Measurements from ENCODE around the gene STYXL2. TPM values are rescaled to one million over a fixed set of nuclear protein-coding genes. Genes with fewer than 3 reads are reported as not detected.

The STYXL2 gene
- total and polyA plus RNA-seq, 2 donors (not counting 3 experiments of a cell fraction or from before 2014, with no cell fraction given), result not detected

DNA sequence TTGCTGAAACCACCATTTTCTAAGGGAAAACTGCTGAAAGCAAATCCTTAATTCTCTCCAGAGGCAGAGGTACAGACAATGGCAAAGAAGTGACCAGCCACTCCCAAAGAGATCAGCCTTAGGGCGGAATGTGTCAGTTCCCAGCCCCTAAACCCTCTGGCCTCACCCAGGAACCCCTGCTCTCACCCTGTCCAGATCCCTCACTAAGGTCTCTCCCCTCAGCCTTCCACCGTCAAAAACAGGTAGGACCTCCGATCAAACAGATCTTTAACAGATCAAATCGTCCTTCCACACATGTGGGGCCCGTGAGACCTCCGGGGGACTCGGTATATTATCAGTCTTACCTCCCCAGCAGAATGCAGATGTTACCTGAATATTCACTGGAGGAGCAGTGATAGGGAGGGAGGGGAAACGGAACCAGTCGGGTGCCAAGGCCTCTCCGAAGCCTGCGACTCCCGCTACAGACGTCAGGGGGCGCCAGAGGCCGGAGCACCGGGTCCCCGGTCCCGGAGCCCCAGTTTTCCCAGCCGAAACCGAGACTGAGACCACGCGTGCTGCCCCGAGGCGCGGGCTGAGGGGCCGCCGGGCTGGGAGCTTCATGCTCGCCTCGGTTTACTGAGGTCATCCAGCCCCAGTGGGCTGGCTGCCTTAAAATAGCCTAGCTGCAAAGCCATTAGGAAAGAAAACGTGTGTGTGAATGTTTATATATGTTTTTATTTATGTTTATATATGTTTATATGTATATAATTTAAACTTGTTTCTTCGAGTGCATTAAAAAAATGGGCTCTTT is 27.3 kb upstream of the STYXL2 start:
- FAIRE-seq (peak; percentile 74), DNase-seq (ENCODE audit: low read depth, low spot score) (peak; percentile 43)
- POLR2A ChIA-PET, result no interaction called here
- H3K9ac ChIP-seq (replicated peaks; ENCODE audit: extremely low read depth, insufficient read depth, low read length), result no peak overlapping the region
- no peaks in the 10 kb centered on the region for H3K9me1 ChIP-seq (replicated peaks; ENCODE audit: control insufficient read depth, extremely low read depth, insufficient read depth, low read length)
- CTCF ChIA-PET, result interaction anchor here (0.7 to 12.6 kb wide), 22 partner anchors 8 to 492 kb away, joined by 3 to 509 read pairs (median 4); partner anchors contain the start of genes CREG1 and POU2F1
- H3K9me3 ChIP-seq (replicated peaks; ENCODE audit: control insufficient read depth, insufficient read depth, low read length), result no peaks in the 10 kb centered on the region
- H3K4me2 ChIP-seq (ENCODE audit: insufficient read depth, low read length), result peak overlapping the region; percentile 59
- H3K27ac ChIP-seq (ENCODE audit: insufficient read depth, low read depth, low read length), result no peak overlapping the region
- H4K20me1 ChIP-seq (replicated peaks; ENCODE audit: control insufficient read depth, extremely low read depth, insufficient read depth, low read length), result no peaks in the 10 kb centered on the region
- H3K4me1 ChIP-seq (ENCODE audit: control insufficient read depth, extremely low read depth, insufficient read depth, low read length), result no peaks in the 10 kb centered on the region
- H3K4me3 ChIP-seq (replicated peaks in 1 of 3; ENCODE audit: insufficient read depth in 1 of 3, low read depth in 1 of 3, low read length in 3 of 3), result no peak overlapping the region
- no peaks in the 10 kb centered on the region for H3K36me3 ChIP-seq (ENCODE audit: control insufficient read depth in 2 of 2, extremely low read depth in 1 of 2, insufficient read depth in 2 of 2, low read length in 2 of 2)
- H3K79me2 ChIP-seq (ENCODE audit: control insufficient read depth, insufficient read depth, low read length), result no peaks in the 10 kb centered on the region
- no TSS peak for BruUV-seq (replicated peaks)
- H2AFZ ChIP-seq (ENCODE audit: low read depth, low read length), result peak overlapping the region; percentile 65
- dilution Hi-C loops (cut with MboI; ENCODE audit: extremely low pct_ligation_motif_present, low sequenced_read_pairs), result no loop called here
- peaks cover 0 to 9% of the 10 kb centered on the region in 2 experiments for H3K27me3 ChIP-seq (ENCODE audit: control insufficient read depth in 2 of 2, insufficient read depth in 2 of 2, low read length in 2 of 2)
- intact Hi-C loops (cut with micrococcal nuclease), result loop anchor here (1.0 to 5.0 kb wide), 7 partner anchors 56 to 621 kb away; partner anchors contain the start of gene POU2F1
- TF ChIP-seq EZH2 (IDR thresholded peaks at IDR 0.05; ENCODE audit: borderline replicate concordance, low read depth, low read length, severe bottlenecking) (peak; percentile 49), GATA2 (IDR thresholded peaks at IDR 0.05; ENCODE audit: insufficient read depth, insufficient read length, low read depth, low read length) (no peak), POLR2A (IDR thresholded peaks at IDR 0.05; ENCODE audit: low read depth, low read length) (no peak)
- TF ChIP-seq, protein P1, sequence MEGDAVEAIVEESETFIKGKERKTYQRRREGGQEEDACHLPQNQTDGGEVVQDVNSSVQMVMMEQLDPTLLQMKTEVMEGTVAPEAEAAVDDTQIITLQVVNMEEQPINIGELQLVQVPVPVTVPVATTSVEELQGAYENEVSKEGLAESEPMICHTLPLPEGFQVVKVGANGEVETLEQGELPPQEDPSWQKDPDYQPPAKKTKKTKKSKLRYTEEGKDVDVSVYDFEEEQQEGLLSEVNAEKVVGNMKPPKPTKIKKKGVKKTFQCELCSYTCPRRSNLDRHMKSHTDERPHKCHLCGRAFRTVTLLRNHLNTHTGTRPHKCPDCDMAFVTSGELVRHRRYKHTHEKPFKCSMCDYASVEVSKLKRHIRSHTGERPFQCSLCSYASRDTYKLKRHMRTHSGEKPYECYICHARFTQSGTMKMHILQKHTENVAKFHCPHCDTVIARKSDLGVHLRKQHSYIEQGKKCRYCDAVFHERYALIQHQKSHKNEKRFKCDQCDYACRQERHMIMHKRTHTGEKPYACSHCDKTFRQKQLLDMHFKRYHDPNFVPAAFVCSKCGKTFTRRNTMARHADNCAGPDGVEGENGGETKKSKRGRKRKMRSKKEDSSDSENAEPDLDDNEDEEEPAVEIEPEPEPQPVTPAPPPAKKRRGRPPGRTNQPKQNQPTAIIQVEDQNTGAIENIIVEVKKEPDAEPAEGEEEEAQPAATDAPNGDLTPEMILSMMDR (IDR thresholded peaks at IDR 0.05; ENCODE audit: extremely low read depth in 1 of 2, insufficient read depth in 1 of 2, low read depth in 1 of 2, low read length in 2 of 2), result peak; percentile 94 to 98

All from endothelial cell of umbilical vein (primary cell).